HEK293 (cell line): Measurements from ENCODE around the gene PPBP.
"Not testable (repeated sequence)": the region's sequence is repeated elsewhere in the genome, so short reads cannot be mapped to it uniquely, and the experiment has no call there.

Experiments
- CTCF ChIA-PET: fragments of 350-600 bp; formaldehyde crosslinking; extraction: SDS; loops from one replicate; lab custom pipeline; 2021; ENCODE audit warnings: antibody characterized with exemption; lab: Yijun Ruan, JAX
- POLR2A ChIA-PET: fragments of 300-600 bp; formaldehyde crosslinking; extraction: SDS; loops from one replicate; lab custom pipeline; 2020; ENCODE audit warnings: antibody characterized with exemption, inconsistent platforms; lab: Yijun Ruan, JAX
- H3K27ac ChIP-seq: fragments of 200-500 bp; sonication (Bioruptor generic); 2 replicates; pipeline ENCODE4 v1.5.1; 2014; ENCODE audit warnings: low read depth, low read length, control low read depth, inconsistent platforms; ENCODE audit errors: extremely low read depth
- H3K36me3 ChIP-seq, 2 experiments: fragments of 200-500 bp in 1 of 2; sonication (Bioruptor generic) in 1 of 2; 1 replicate in 1 of 2; 2 replicates in 1 of 2; pipeline ENCODE4 v1.5.1; 2014 to 2017; ENCODE audit warnings: inconsistent platforms in 2 of 2, low read length in 2 of 2; ENCODE audit not compliant: control insufficient read depth in 2 of 2, insufficient read depth in 1 of 2
- H3K4me1 ChIP-seq: fragments of 200-500 bp; sonication (Bioruptor generic); 2 replicates; pipeline ENCODE4 v1.5.1; 2014; ENCODE audit warnings: mild to moderate bottlenecking, low read length, inconsistent platforms; ENCODE audit not compliant: control insufficient read depth, insufficient read depth
- H3K4me3 ChIP-seq: 2 replicates; pipeline ENCODE4 v1.5.1; 2011; ENCODE audit warnings: low read depth, mild to moderate bottlenecking, control low read depth, low read length, moderate library complexity
- H3K9me3 ChIP-seq: fragments of 200-500 bp; sonication (Bioruptor generic); 2 replicates; pipeline ENCODE4 v1.5.1; 2014; ENCODE audit warnings: low read depth, low read length, inconsistent platforms; ENCODE audit not compliant: control insufficient read depth, insufficient read depth
- GLI4 ChIP-seq: fragments of 450-650 bp; formaldehyde crosslinking; IDR thresholded peaks from 2 replicates; pipeline ENCODE4 v1.5.1; 2016; ENCODE audit warnings: missing biosample characterization, missing genetic modification characterization
- KLF8 ChIP-seq: fragments of 450-650 bp; formaldehyde crosslinking; IDR thresholded peaks from 2 replicates; pipeline ENCODE4 v1.5.1; 2016; ENCODE audit warnings: missing biosample characterization, missing genetic modification characterization
- YY1 ChIP-seq: fragments of 450-650 bp; formaldehyde crosslinking; IDR thresholded peaks from 2 replicates; pipeline ENCODE4 v1.5.1; 2018; ENCODE audit warnings: missing biosample characterization, missing genetic modification characterization
- ZBTB8A ChIP-seq: fragments of 450-650 bp; formaldehyde crosslinking; IDR thresholded peaks from 2 replicates; pipeline ENCODE4 v1.5.1; 2016; ENCODE audit warnings: missing biosample characterization, missing genetic modification characterization
- ZFP41 ChIP-seq: fragments of 450-650 bp; formaldehyde crosslinking; IDR thresholded peaks from 2 replicates; pipeline ENCODE4 v1.5.1; 2016; ENCODE audit warnings: missing biosample characterization, missing genetic modification characterization, borderline replicate concordance
- ZNF121 ChIP-seq: fragments of 450-650 bp; formaldehyde crosslinking; IDR thresholded peaks from 2 replicates; pipeline ENCODE4 v1.5.1; 2016; ENCODE audit warnings: missing biosample characterization, missing genetic modification characterization
- ZNF292 ChIP-seq: fragments of 450-650 bp; formaldehyde crosslinking; IDR thresholded peaks from 2 replicates; pipeline ENCODE4 v1.5.1; 2016; ENCODE audit warnings: low read depth, missing biosample characterization, missing genetic modification characterization, borderline replicate concordance
- ZNF585B ChIP-seq: fragments of 450-650 bp; formaldehyde crosslinking; IDR thresholded peaks from 2 replicates; pipeline ENCODE4 v1.5.1; 2016; ENCODE audit warnings: missing biosample characterization, missing genetic modification characterization
- ZNF596 ChIP-seq: fragments of 450-650 bp; IDR thresholded peaks from 2 replicates; pipeline ENCODE4 v1.5.0; 2018; ENCODE audit warnings: missing biosample characterization, mild to moderate bottlenecking, missing genetic modification characterization, moderate library complexity
- ZNF626 ChIP-seq: fragments of 450-650 bp; sonication (Bioruptor Pico); formaldehyde crosslinking; IDR thresholded peaks from 2 replicates; pipeline ENCODE4 v1.5.1; 2018; ENCODE audit warnings: missing biosample characterization, missing genetic modification characterization, inconsistent platforms
- ZNF654 ChIP-seq: fragments of 450-650 bp; formaldehyde crosslinking; IDR thresholded peaks from 2 replicates; pipeline ENCODE4 v1.5.1; 2016; ENCODE audit warnings: low read depth, missing biosample characterization, missing genetic modification characterization
- ZNF664 ChIP-seq: fragments of 450-650 bp; formaldehyde crosslinking; IDR thresholded peaks from 2 replicates; pipeline ENCODE4 v1.5.1; 2016; ENCODE audit warnings: missing biosample characterization, missing genetic modification characterization
- ZNF701 ChIP-seq: fragments of 450-650 bp; formaldehyde crosslinking; IDR thresholded peaks from 2 replicates; pipeline ENCODE4 v1.5.1; 2016; ENCODE audit warnings: missing biosample characterization, missing genetic modification characterization
- ZNF777 ChIP-seq: fragments of 450-650 bp; formaldehyde crosslinking; IDR thresholded peaks from 2 replicates; pipeline ENCODE4 v1.5.1; 2017; ENCODE audit warnings: missing biosample characterization, missing genetic modification characterization, borderline replicate concordance
- TF ChIP-seq, protein P1 (sequence below): fragments of 450-650 bp; formaldehyde crosslinking; IDR thresholded peaks from 2 replicates; pipeline ENCODE4 v1.5.1; 2016; ENCODE audit warnings: missing biosample characterization, missing genetic modification characterization
- TF ChIP-seq, protein P2 (sequence below): fragments of 450-650 bp; formaldehyde crosslinking; IDR thresholded peaks from 2 replicates; pipeline ENCODE4 v1.5.1; 2016; ENCODE audit warnings: missing biosample characterization, missing genetic modification characterization
- TF ChIP-seq, protein P3 (sequence below): fragments of 450-650 bp; formaldehyde crosslinking; IDR thresholded peaks from 2 replicates; pipeline ENCODE4 v1.5.1; 2016; ENCODE audit warnings: missing biosample characterization, missing genetic modification characterization
- TF ChIP-seq, protein P4 (sequence below): fragments of 450-650 bp; formaldehyde crosslinking; IDR thresholded peaks from 2 replicates; pipeline ENCODE4 v1.5.1; 2016; ENCODE audit warnings: missing biosample characterization, missing genetic modification characterization, borderline replicate concordance
- TF ChIP-seq, protein P5 (sequence below): fragments of 450-650 bp; formaldehyde crosslinking; IDR thresholded peaks from 2 replicates; pipeline ENCODE4 v1.5.1; 2016; ENCODE audit warnings: missing biosample characterization, missing genetic modification characterization

PPBP gene

DNA sequence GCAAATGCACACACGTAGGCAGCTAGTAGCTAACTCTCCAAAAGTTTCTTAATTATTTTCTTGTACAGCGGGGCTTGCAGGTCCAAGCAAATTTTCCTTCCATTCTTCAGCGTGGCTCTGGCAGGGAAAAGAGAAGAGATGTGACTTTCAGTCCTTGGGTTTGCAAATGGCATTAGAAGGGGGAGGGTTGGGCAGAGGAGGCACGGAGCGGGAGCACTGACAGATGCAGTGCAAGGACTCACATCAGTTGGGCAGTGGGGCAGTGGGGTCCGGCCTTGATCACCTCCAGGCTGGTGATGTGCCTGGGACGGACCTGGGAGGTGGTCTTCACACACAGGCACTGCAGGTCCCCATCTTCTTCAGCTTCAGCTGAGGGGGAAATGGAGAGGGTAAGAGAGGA, 6.8 kb downstream of the PPBP start:
- POLR2A ChIA-PET, H3K9me3 ChIP-seq, H3K4me3 ChIP-seq, H3K36me3 ChIP-seq, H3K27ac ChIP-seq, H3K4me1 ChIP-seq: not testable (repeated sequence)
- CTCF ChIA-PET, result interaction anchor here (0.7 kb wide), 1 partner anchor 96 kb away, joined by 3 read pairs; no protein-coding TSS in a partner anchor

DNA sequence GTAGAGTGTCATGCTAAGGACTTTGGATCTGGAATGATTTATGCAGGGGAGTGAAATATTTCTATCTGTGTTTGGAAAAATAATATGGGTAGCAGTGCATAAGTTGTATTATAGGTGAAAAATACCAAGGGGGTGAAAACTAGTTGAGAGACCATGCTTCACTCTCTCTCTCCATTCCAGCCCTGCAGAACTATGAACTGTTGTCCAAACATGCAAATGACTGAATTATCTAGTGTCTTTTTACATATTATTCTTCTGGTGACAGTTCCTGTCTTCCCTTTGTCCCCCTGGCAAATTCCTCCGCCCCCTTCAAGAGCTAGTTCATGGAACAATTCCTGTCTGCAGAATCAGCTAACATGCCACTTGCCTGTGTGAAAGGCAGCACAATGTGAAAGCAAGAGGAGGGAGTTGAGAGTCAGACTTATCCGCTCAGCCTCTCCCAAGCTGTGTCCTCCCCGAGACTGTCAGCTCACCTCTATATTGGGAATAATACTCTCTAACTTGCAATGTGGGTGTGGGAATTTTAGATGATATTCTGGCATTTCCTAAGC, 8.5 kb downstream of the PPBP start:
- no peak overlapping the region for H3K4me3 ChIP-seq
- H3K9me3 ChIP-seq, result no peaks in the 10 kb centered on the region
- H3K36me3 ChIP-seq, result no peaks in the 10 kb centered on the region
- POLR2A ChIA-PET, result no interaction called here
- CTCF ChIA-PET, result interaction anchor here (1.1 kb wide), 1 partner anchor 15 kb away, joined by 3 read pairs; no protein-coding TSS in a partner anchor
- no peak overlapping the region for H3K27ac ChIP-seq
- TF ChIP-seq, protein P1, sequence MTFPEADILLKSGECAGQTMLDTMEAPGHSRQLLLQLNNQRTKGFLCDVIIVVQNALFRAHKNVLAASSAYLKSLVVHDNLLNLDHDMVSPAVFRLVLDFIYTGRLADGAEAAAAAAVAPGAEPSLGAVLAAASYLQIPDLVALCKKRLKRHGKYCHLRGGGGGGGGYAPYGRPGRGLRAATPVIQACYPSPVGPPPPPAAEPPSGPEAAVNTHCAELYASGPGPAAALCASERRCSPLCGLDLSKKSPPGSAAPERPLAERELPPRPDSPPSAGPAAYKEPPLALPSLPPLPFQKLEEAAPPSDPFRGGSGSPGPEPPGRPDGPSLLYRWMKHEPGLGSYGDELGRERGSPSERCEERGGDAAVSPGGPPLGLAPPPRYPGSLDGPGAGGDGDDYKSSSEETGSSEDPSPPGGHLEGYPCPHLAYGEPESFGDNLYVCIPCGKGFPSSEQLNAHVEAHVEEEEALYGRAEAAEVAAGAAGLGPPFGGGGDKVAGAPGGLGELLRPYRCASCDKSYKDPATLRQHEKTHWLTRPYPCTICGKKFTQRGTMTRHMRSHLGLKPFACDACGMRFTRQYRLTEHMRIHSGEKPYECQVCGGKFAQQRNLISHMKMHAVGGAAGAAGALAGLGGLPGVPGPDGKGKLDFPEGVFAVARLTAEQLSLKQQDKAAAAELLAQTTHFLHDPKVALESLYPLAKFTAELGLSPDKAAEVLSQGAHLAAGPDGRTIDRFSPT (tag by site-specific recombination), result no peak
- TF ChIP-seq ZNF777 (no peak), ZFP41 (tag by site-specific recombination) (no peak), ZNF121 (tag by site-specific recombination) (no peak), ZBTB8A (tag by site-specific recombination) (no peak), KLF8 (tag by site-specific recombination) (no peak), ZNF701 (tag by site-specific recombination) (no peak), ZNF585B (tag by site-specific recombination) (no peak)
- TF ChIP-seq, protein P2, sequence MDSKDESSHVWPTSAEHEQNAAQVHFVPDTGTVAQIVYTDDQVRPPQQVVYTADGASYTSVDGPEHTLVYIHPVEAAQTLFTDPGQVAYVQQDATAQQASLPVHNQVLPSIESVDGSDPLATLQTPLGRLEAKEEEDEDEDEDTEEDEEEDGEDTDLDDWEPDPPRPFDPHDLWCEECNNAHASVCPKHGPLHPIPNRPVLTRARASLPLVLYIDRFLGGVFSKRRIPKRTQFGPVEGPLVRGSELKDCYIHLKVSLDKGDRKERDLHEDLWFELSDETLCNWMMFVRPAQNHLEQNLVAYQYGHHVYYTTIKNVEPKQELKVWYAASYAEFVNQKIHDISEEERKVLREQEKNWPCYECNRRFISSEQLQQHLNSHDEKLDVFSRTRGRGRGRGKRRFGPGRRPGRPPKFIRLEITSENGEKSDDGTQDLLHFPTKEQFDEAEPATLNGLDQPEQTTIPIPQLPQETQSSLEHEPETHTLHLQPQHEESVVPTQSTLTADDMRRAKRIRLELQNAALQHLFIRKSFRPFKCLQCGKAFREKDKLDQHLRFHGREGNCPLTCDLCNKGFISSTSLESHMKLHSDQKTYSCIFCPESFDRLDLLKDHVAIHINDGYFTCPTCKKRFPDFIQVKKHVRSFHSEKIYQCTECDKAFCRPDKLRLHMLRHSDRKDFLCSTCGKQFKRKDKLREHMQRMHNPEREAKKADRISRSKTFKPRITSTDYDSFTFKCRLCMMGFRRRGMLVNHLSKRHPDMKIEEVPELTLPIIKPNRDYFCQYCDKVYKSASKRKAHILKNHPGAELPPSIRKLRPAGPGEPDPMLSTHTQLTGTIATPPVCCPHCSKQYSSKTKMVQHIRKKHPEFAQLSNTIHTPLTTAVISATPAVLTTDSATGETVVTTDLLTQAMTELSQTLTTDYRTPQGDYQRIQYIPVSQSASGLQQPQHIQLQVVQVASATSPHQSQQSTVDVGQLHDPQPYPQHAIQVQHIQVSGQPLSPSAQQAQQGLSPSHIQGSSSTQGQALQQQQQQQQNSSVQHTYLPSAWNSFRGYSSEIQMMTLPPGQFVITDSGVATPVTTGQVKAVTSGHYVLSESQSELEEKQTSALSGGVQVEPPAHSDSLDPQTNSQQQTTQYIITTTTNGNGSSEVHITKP (tag by site-specific recombination), result peak; percentile 61
- no peaks in the 10 kb centered on the region for H3K4me1 ChIP-seq

DNA sequence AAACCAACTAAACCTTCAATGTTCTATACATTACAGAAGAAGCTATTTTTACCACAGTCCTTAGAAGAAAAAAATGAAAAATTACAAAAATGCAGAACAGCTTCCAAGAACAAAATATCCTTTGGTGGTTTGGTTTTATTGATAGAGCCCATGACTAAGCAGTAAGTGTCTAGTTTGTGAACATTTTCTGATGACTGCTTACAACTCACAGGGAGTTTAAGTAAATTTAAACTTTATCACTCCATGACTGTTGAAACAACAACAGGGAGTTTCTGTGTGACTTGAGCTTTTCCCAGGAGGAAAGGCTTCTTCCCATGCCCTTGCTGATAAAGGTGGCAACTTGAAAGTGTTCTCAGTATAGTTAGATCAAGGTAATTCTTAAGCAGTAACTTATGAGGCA, 9.1 kb downstream of the PPBP start:
- no peak overlapping the region for H3K27ac ChIP-seq
- ChIA-PET CTCF (interaction anchor here (0.6 to 1.1 kb wide), 2 partner anchors 13 to 14 kb away, joined by 3 read pairs; no protein-coding TSS in a partner anchor), POLR2A (no interaction called here)
- TF ChIP-seq, protein P3, sequence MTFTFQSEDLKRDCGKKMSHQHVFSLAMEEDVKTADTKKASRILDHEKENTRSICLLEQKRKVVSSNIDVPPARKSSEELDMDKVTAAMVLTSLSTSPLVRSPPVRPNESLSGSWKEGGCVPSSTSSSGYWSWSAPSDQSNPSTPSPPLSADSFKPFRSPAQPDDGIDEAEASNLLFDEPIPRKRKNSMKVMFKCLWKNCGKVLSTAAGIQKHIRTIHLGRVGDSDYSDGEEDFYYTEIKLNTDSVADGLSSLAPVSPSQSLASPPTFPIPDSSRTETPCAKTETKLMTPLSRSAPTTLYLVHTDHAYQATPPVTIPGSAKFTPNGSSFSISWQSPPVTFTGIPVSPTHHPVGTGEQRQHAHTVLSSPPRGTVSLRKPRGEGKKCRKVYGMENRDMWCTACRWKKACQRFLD (tag by site-specific recombination), result no peak
- no peak for TF ChIP-seq ZNF626
- TF ChIP-seq ZNF596 (tag by site-specific recombination), result no peak
- TF ChIP-seq, protein P4, sequence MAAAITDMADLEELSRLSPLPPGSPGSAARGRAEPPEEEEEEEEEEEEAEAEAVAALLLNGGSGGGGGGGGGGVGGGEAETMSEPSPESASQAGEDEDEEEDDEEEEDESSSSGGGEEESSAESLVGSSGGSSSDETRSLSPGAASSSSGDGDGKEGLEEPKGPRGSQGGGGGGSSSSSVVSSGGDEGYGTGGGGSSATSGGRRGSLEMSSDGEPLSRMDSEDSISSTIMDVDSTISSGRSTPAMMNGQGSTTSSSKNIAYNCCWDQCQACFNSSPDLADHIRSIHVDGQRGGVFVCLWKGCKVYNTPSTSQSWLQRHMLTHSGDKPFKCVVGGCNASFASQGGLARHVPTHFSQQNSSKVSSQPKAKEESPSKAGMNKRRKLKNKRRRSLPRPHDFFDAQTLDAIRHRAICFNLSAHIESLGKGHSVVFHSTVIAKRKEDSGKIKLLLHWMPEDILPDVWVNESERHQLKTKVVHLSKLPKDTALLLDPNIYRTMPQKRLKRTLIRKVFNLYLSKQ (tag by site-specific recombination), result no peak
- no peak for TF ChIP-seq YY1 (tag by site-specific recombination)
- no peak for TF ChIP-seq GLI4 (tag by site-specific recombination)
- TF ChIP-seq ZNF654 (tag by site-specific recombination), result no peak
- TF ChIP-seq, protein P5, sequence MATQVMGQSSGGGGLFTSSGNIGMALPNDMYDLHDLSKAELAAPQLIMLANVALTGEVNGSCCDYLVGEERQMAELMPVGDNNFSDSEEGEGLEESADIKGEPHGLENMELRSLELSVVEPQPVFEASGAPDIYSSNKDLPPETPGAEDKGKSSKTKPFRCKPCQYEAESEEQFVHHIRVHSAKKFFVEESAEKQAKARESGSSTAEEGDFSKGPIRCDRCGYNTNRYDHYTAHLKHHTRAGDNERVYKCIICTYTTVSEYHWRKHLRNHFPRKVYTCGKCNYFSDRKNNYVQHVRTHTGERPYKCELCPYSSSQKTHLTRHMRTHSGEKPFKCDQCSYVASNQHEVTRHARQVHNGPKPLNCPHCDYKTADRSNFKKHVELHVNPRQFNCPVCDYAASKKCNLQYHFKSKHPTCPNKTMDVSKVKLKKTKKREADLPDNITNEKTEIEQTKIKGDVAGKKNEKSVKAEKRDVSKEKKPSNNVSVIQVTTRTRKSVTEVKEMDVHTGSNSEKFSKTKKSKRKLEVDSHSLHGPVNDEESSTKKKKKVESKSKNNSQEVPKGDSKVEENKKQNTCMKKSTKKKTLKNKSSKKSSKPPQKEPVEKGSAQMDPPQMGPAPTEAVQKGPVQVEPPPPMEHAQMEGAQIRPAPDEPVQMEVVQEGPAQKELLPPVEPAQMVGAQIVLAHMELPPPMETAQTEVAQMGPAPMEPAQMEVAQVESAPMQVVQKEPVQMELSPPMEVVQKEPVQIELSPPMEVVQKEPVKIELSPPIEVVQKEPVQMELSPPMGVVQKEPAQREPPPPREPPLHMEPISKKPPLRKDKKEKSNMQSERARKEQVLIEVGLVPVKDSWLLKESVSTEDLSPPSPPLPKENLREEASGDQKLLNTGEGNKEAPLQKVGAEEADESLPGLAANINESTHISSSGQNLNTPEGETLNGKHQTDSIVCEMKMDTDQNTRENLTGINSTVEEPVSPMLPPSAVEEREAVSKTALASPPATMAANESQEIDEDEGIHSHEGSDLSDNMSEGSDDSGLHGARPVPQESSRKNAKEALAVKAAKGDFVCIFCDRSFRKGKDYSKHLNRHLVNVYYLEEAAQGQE (tag by site-specific recombination), result no peak
- no peak for TF ChIP-seq ZNF292 (tag by site-specific recombination)
- TF ChIP-seq ZNF664 (tag by site-specific recombination), result no peak

More for the DNA sequence above, 9.1 kb downstream of the PPBP start:
- no peaks in the 10 kb centered on the region for H3K36me3 ChIP-seq
- no peaks in the 10 kb centered on the region for H3K9me3 ChIP-seq
- no peaks in the 10 kb centered on the region for H3K4me1 ChIP-seq
- no peak overlapping the region for H3K4me3 ChIP-seq
